ENCODE data around the gene ELFN1.

ELFN1 gene

DNA sequence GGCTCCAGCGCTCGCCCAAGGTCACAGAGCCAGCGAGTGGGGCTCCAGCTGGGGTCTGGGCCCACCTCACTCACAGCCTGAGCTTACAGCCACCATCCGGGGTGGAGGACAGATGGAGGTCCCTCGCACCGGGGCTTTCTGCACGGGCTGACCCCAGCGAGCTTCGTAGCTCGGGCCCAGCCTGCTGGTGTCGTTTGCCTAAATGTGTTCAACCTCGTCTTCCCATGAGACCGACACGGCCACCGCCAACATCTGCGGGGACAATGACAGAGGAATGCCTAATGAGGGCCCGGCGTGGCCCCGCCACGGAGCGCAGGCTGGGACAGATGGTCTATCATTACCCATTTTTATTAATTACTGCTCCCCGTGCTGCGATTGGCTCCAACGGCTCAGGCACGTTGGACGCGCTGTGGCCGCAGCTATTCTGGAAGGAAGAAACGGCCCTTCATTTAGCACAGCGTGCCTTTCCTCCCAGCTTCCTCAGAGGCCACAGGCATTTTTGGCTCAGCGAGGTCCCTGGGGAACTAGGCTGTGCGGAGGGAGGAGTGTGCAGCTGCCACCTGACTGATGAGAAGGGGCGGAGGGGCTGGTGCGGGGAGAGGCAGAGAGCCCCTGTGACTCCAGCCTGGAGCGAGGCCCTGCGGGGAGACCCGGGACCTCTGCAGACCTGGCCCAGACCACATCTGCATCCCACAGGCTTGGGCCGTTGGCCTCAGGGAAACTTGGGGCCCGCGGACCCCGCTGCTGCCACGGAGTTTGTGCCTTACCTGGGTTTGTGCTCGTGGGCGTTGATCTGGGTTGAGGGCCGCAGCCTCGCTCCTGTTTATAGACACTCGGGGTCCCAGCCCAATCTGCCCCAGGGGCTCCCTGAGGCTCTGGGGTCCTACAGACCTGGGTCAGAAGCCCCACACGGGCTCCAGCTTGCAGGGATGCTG, 22.9 kb upstream of the ELFN1 start:
- DNase-seq: no peak
- TF ChIP-seq POLR2A (IDR thresholded peaks at IDR 0.05; ENCODE audit: low read length) (no peak), GATA1 (IDR thresholded peaks at IDR 0.05; ENCODE audit: low read depth, low read length) (no peak)

DNA sequence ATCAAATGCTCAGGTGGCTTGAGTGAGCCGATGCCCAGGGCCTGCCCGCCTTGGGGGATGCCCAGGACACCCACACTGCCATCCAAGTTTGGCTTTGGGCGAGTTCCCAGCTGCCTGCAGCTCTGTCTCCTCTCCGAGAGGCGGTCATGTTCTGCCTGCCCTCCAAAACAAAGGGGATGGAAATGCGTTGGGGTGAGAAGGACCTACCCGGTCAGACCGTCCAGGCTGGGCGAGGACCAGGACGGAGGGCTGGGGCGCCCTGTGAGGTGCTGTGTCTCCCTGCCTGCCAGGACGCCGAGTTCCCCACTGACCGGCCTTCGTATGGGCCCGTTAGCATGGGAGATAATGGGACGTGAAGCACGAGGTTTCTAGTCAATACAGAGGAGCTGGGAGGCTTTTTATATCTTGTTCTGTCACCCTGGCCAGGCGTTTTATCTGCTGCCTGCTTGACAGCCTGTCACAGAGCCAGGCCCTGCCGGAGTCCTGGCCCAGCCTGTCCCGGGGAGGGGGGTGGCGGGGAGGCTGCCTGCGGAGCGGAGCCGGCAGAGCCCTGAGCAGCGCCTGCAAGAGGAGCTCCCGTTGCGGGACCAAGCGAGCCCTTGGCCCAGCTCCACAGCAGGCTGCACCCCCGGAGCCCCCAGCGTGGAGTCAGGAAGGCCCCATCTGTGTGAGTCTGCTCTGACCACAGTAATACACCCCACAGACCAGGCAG, 22.0 kb upstream of the ELFN1 start:
- peak; percentile 62 for TF ChIP-seq POLR2A (IDR thresholded peaks at IDR 0.05; ENCODE audit: low read length)
- peak; percentile 33 for TF ChIP-seq GATA1 (IDR thresholded peaks at IDR 0.05; ENCODE audit: low read depth, low read length)
- DNase-seq: peak; percentile 89 to 92

GRCh38 chr7:1649751-1650326, 20.2 kb upstream of the ELFN1 start:
- TF ChIP-seq POLR2A (IDR thresholded peaks at IDR 0.05; ENCODE audit: low read length) (no peak), GATA1 (IDR thresholded peaks at IDR 0.05; ENCODE audit: low read depth, low read length) (no peak)

DNA sequence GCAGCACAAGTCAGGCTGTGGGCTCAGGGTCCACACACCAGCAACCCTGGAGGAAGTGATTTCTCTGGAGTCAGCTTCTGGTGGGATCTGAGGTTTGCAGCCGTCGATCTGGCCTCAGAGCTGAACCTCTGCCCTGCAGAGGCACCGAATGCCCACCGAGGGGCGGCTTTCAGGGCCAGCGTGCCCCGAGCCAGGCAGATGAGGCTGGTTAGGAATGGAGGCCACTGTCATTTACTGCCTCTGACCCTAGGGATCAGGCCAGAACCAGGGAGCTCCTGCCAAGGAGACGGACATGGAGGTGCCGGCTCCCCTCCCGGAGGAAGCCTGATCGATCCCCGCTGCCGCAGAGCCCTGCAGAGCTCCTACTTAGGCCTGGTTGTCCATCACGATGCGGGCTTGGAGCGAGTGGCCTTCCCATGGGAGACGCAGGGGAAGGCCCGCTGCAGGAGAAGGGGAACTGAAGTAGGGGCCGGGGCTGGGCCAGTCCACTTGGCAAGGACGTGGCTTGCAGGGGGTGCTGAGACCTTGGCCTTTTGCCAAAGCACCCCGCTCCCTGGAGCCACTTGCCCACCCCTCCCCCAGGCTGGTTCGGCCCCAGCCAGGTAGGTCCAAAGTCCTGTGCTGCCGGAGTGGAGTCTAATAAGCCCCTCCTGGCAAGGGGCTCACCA, 19.6 kb upstream of the ELFN1 start:
- no peak for DNase-seq
- TF ChIP-seq GATA1 (IDR thresholded peaks at IDR 0.05; ENCODE audit: low read depth, low read length) (no peak), POLR2A (IDR thresholded peaks at IDR 0.05; ENCODE audit: low read length) (no peak)

More at GRCh38 chr7:1649751-1650326, 20.2 kb upstream of the ELFN1 start:
- DNase-seq: no peak

GRCh38 chr7:1651031-1651446, 19.0 kb upstream of the ELFN1 start:
- DNase-seq: no peak
- TF ChIP-seq GATA1 (IDR thresholded peaks at IDR 0.05; ENCODE audit: low read depth, low read length) (no peak), POLR2A (IDR thresholded peaks at IDR 0.05; ENCODE audit: low read length) (no peak)

- DNase-seq: no peak
Measured at GRCh38 chr7:1651891-1652290, 18.2 kb upstream of the ELFN1 start.

GRCh38 chr7:1653500-1653899, 16.6 kb upstream of the ELFN1 start:
- no peak for DNase-seq
- TF ChIP-seq GATA1 (IDR thresholded peaks at IDR 0.05; ENCODE audit: low read depth, low read length) (no peak), POLR2A (IDR thresholded peaks at IDR 0.05; ENCODE audit: low read length) (no peak)

More at GRCh38 chr7:1651891-1652290, 18.2 kb upstream of the ELFN1 start:
- TF ChIP-seq POLR2A (IDR thresholded peaks at IDR 0.05; ENCODE audit: low read length) (no peak), GATA1 (IDR thresholded peaks at IDR 0.05; ENCODE audit: low read depth, low read length) (no peak)

GRCh38 chr7:1654111-1654510, 16.0 kb upstream of the ELFN1 start:
- TF ChIP-seq GATA1 (IDR thresholded peaks at IDR 0.05; ENCODE audit: low read depth, low read length) (no peak), POLR2A (IDR thresholded peaks at IDR 0.05; ENCODE audit: low read length) (no peak)
- no peak for DNase-seq

DNA sequence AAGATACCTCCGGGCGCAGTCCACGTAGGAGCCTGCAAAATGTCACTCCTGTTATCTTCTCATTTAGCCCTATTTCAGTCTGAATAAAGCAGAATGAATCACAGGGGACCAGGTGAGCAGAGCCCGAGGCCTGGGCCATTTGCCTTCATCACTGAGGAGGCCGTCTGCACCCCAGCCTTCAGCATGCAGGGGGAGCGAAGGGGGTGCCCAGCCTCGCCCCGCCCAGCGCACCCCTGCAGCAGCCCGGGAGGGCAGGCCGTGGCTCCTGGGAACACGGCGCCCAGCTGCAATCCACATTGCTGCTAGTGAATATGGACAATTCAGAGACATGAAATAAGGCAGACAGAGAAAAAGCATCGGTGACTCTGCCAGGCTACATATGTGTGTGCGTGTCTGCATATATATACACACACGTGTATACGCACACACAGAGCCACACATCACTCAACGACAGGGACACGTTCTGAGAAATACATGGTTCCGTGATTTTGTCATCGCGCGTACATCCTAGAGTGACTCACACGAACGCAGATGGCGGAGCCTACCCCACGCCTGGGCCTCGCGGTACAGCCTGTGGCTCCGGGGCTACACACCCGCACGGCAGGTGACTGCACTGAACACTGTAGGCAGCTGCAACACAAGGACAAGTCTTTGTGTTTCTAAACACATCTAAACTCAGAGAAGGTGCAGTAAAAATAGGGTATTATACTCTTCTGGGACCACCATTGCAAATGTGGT, 15.2 kb upstream of the ELFN1 start:
- DNase-seq: no peak
- TF ChIP-seq GATA1 (IDR thresholded peaks at IDR 0.05; ENCODE audit: low read depth, low read length): no peak
- TF ChIP-seq POLR2A (IDR thresholded peaks at IDR 0.05; ENCODE audit: low read length): no peak

DNA sequence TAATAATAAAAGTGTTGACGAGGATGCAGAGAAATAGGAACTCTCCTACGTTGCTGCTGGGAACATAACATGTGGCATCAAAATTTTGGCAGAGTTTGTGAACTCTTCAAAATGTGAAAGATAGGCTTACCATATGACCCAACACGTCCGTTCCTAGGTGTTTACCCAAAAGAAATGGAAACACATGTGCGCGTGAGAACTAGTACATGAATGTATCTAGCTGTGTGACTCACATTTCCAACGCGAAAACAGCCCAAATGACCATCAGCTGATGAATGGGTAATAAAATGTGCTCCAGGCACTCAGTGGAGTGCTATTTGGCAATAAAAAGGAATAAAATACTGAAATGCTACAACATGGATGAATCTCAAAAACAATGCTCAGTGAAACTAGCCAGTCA, 10.4 kb upstream of the ELFN1 start:
- TF ChIP-seq GATA1 (IDR thresholded peaks at IDR 0.05; ENCODE audit: low read depth, low read length): no peak
- TF ChIP-seq POLR2A (IDR thresholded peaks at IDR 0.05; ENCODE audit: low read length): no peak
- no peak for DNase-seq

GRCh38 chr7:1661461-1661860, 8.6 kb upstream of the ELFN1 start:
- DNase-seq: no peak
- no peak for TF ChIP-seq POLR2A (IDR thresholded peaks at IDR 0.05; ENCODE audit: low read length)
- no peak for TF ChIP-seq GATA1 (IDR thresholded peaks at IDR 0.05; ENCODE audit: low read depth, low read length)

- no peak for TF ChIP-seq POLR2A (IDR thresholded peaks at IDR 0.05; ENCODE audit: low read length)
- DNase-seq: no peak
Measured at GRCh38 chr7:1662101-1662500, 8.0 kb upstream of the ELFN1 start.

- DNase-seq: no peak
- no peak for TF ChIP-seq POLR2A (IDR thresholded peaks at IDR 0.05; ENCODE audit: low read length)
- TF ChIP-seq GATA1 (IDR thresholded peaks at IDR 0.05; ENCODE audit: low read depth, low read length): no peak
Measured at GRCh38 chr7:1662767-1663166, 7.3 kb upstream of the ELFN1 start.
